LNCaP clone FGC (cell line): ENCODE measurements around the gene TEX19.
"Not testable (repeated sequence)": the region's sequence is repeated elsewhere in the genome, so short reads cannot be mapped to it uniquely, and the experiment has no call there.

Experiments used
- DNase-seq: peaks from one replicate; pipeline ENCODE4 v3.0.0-alpha.2; 2011; ENCODE audit warnings: low read depth
- H3K4me3 ChIP-seq: 2 replicates; pipeline ENCODE4 v1.5.1; 2011; ENCODE audit warnings: mild to moderate bottlenecking, low read depth, low read length, control low read depth
- TF ChIP-seq, protein P1 (sequence below): IDR thresholded peaks from 2 replicates; pipeline ENCODE4 v1.5.1; 2012; ENCODE audit warnings: mild to moderate bottlenecking; ENCODE audit not compliant: control insufficient read depth, insufficient read depth; ENCODE audit errors: extremely low read depth

Gene TEX19

GRCh38 chr17:82374626-82375331 is 15.7 kb downstream of the TEX19 start:
- TF ChIP-seq, protein P1, sequence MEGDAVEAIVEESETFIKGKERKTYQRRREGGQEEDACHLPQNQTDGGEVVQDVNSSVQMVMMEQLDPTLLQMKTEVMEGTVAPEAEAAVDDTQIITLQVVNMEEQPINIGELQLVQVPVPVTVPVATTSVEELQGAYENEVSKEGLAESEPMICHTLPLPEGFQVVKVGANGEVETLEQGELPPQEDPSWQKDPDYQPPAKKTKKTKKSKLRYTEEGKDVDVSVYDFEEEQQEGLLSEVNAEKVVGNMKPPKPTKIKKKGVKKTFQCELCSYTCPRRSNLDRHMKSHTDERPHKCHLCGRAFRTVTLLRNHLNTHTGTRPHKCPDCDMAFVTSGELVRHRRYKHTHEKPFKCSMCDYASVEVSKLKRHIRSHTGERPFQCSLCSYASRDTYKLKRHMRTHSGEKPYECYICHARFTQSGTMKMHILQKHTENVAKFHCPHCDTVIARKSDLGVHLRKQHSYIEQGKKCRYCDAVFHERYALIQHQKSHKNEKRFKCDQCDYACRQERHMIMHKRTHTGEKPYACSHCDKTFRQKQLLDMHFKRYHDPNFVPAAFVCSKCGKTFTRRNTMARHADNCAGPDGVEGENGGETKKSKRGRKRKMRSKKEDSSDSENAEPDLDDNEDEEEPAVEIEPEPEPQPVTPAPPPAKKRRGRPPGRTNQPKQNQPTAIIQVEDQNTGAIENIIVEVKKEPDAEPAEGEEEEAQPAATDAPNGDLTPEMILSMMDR: no peak
- no peak for DNase-seq
- H3K4me3 ChIP-seq: no peak overlapping the region

DNA sequence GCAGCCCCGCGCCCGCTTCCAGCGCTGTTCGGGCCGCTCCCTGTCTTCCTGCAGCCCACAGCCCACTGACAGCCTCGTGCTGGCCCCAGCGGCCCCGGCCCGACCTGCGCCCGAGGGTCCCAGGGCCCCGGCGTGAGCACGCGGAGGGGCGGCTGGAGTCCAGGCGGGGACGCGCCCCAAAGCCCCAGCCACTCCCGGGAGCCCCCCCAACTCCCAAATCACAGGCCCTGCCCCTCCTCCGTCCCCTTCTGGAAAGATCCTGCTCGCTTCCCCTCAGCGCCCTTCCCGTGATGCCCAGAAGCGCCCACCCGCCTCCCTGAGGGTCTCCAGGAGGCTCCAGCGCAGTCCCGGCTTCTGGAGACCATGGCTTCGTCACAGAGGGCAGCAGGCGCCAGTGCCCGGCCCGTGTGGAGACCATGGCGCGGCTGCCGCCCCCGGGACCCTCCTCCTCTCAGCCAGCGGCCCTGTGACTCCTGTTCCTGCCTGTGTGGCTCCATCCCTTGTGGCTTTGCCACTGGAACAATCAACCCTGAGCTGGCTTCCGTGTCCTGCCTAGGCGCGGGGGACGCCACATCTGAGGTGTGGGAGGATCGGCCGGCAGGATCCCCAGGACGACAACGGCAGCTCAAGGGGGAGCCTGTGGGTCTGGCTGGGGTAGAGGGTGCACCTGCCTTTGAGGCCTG is 16.5 kb downstream of the TEX19 start:
- no peak for DNase-seq
- TF ChIP-seq, protein P1: no peak
- no peak overlapping the region for H3K4me3 ChIP-seq

GRCh38 chr17:82376042-82376730 is 17.1 kb downstream of the TEX19 start:
- TF ChIP-seq, protein P1: no peak
- no peak for DNase-seq
- H3K4me3 ChIP-seq: no peak overlapping the region

- DNase-seq, H3K4me3 ChIP-seq: not testable (repeated sequence)
Measured at GRCh38 chr17:82377294-82377693, 18.2 kb downstream of the TEX19 start.

- no peak for DNase-seq
- H3K4me3 ChIP-seq: no peak overlapping the region
- TF ChIP-seq, protein P1: no peak
Measured at GRCh38 chr17:82377924-82378740, 19.1 kb downstream of the TEX19 start.

GRCh38 chr17:82378741-82379021 is 19.6 kb downstream of the TEX19 start:
- TF ChIP-seq, protein P1: no peak
- H3K4me3 ChIP-seq: no peak overlapping the region
- DNase-seq: no peak
